HCT116 (cell line): ENCODE data around the gene GALE. TPM values are rescaled to one million over a fixed set of nuclear protein-coding genes. Genes with fewer than 3 reads are reported as not detected.

Experiments
- ATAC-seq: fragments of 200-7000 bp; cut with Tn5 transposase; 2 replicates; pipeline ENCODE4 v1.9.1; 2020; ENCODE audit warnings: mild to moderate bottlenecking, moderate library complexity
- BruUV-seq: library from RNA; stranded (reverse); fragments of 400-500 nt; replicated peaks from 2 replicates; lab custom pipeline; 2021; lab: Mats Ljungman, UMichigan
- CTCF ChIA-PET: fragments of 300-600 bp; sonication (Branson Sonifier 250); formaldehyde crosslinking; loops from one replicate; lab custom pipeline; 2021; ENCODE audit warnings: antibody characterized with exemption; lab: Charles Lee
- POLR2A ChIA-PET: fragments of 300-600, 350-600 bp; sonication (Branson Sonifier 250); formaldehyde crosslinking; loops from one replicate; lab custom pipeline; 2021; ENCODE audit warnings: antibody characterized with exemption; lab: Charles Lee
- RAD21 ChIA-PET, 2 experiments: fragments of 300-600 bp; sonication (Branson Sonifier 250); formaldehyde crosslinking; loops; one replicate each; lab custom pipeline; 2023; ENCODE audit warnings: low total read pairs in 2 of 2; ENCODE audit not compliant: uncharacterized antibody in 2 of 2, unreplicated experiment in 2 of 2, low non-redundant PET in 1 of 2; lab: Charles Lee
- DNase-seq: peaks from one replicate; pipeline ENCODE4 v3.0.0-alpha.2; 2010; ENCODE audit warnings: low read depth, low spot score
- H2AFZ ChIP-seq: fragments of 200-600 bp; shearing (Covaris generic), sonication (generic); 2 replicates; pipeline ENCODE4 v1.6.1; 2017; ENCODE audit warnings: low read depth, mixed run types, mixed read lengths, antibody characterized with exemption, low read length; ENCODE audit not compliant: poor library complexity, severe bottlenecking
- H3K27ac ChIP-seq: 2 replicates; pipeline ENCODE4 v1.5.1; 2012; ENCODE audit warnings: low read depth, low read length
- H3K27me3 ChIP-seq: fragments of 200-600 bp; sonication (generic); 2 replicates; pipeline ENCODE4 v1.6.1; 2016; ENCODE audit warnings: mixed run types, low read length, mixed read lengths; ENCODE audit not compliant: insufficient read depth
- H3K36me3 ChIP-seq, 2 experiments: fragments of 200-500 bp in 1 of 2; fragments of 200-600 bp in 1 of 2; sonication (Bioruptor generic) in 1 of 2; sonication (generic) in 1 of 2; 2 replicates each; pipeline versions ENCODE4 v1.5.1 to v1.6.1; 2014 to 2016; ENCODE audit warnings: low read length in 2 of 2, inconsistent platforms in 1 of 2, mixed read lengths in 1 of 2, mixed run types in 1 of 2; ENCODE audit not compliant: insufficient read depth in 2 of 2, control insufficient read depth in 1 of 2
- H3K4me1 ChIP-seq, 2 experiments: fragments of 200-600 bp in 1 of 2; sonication (generic) in 1 of 2; 2 replicates each; pipeline versions ENCODE4 v1.5.1 to v1.6.1; 2012 to 2017; ENCODE audit warnings: low read length in 2 of 2, inconsistent platforms in 1 of 2, mild to moderate bottlenecking in 1 of 2, mixed read lengths in 1 of 2, mixed run types in 1 of 2, moderate library complexity in 1 of 2; ENCODE audit not compliant: insufficient read depth in 2 of 2, control insufficient read depth in 1 of 2
- H3K4me2 ChIP-seq: fragments of 200-600 bp; sonication (generic); 2 replicates; pipeline ENCODE4 v1.6.1; 2017; ENCODE audit warnings: mixed run types, low read length, mixed read lengths
- H3K4me3 ChIP-seq, 2 experiments: fragments of 200-600 bp in 1 of 2; sonication (generic) in 1 of 2; replicated peaks in 1 of 2; 2 replicates each; pipeline ENCODE4 v1.5.1; 2011 to 2016; ENCODE audit warnings: low read length in 2 of 2, control low read depth in 1 of 2, low read depth in 1 of 2, mild to moderate bottlenecking in 1 of 2, mixed read lengths in 1 of 2, mixed run types in 1 of 2
- H3K79me2 ChIP-seq: fragments of 200-600 bp; sonication (generic); 2 replicates; pipeline ENCODE4 v1.6.1; 2017; ENCODE audit warnings: mild to moderate bottlenecking, mixed run types, low read length, moderate library complexity, mixed read lengths; ENCODE audit not compliant: insufficient read depth
- H3K9ac ChIP-seq: fragments of 200-600 bp; sonication (generic); 2 replicates; pipeline ENCODE4 v1.6.1; 2016; ENCODE audit warnings: low read length, mixed read lengths
- H3K9me2 ChIP-seq: fragments of 200-600 bp; sonication (generic), shearing (Covaris generic); 2 replicates; pipeline ENCODE4 v1.6.1; 2017; ENCODE audit warnings: mixed run types, mild to moderate bottlenecking, moderate library complexity; ENCODE audit not compliant: insufficient read depth
- H3K9me3 ChIP-seq, 2 experiments: fragments of 200-500 bp in 1 of 2; fragments of 200-600 bp in 1 of 2; sonication (Bioruptor generic) in 1 of 2; sonication (generic) in 1 of 2; 2 replicates each; pipeline ENCODE4 v1.6.1; 2014 to 2017; ENCODE audit warnings: low read length in 2 of 2, mixed read lengths in 2 of 2, inconsistent platforms in 1 of 2, low read depth in 1 of 2, mild to moderate bottlenecking in 1 of 2, mixed run types in 1 of 2, moderate library complexity in 1 of 2; ENCODE audit not compliant: control insufficient read depth in 1 of 2, insufficient read depth in 1 of 2
- H4K20me1 ChIP-seq: fragments of 200-600 bp; sonication (generic), shearing (Covaris generic); 2 replicates; pipeline ENCODE4 v1.6.1; 2017; ENCODE audit warnings: mixed run types, mild to moderate bottlenecking, moderate library complexity; ENCODE audit not compliant: insufficient read depth
- EGR1 ChIP-seq: IDR thresholded peaks from 2 replicates; pipeline ENCODE4 v1.6.1; 2012; ENCODE audit warnings: low read depth
- ELF1 ChIP-seq: IDR thresholded peaks from 2 replicates; pipeline ENCODE4 v1.6.1; 2012; ENCODE audit warnings: low read depth, borderline replicate concordance
- JUND ChIP-seq: IDR thresholded peaks from 2 replicates; pipeline ENCODE4 v1.6.1; 2012
- REST ChIP-seq: IDR thresholded peaks from 2 replicates; pipeline ENCODE4 v1.6.1; 2012; ENCODE audit warnings: low read depth
- SIN3A ChIP-seq: IDR thresholded peaks from 2 replicates; pipeline ENCODE4 v1.6.1; 2012; ENCODE audit warnings: low read depth
- SP1 ChIP-seq: IDR thresholded peaks from 2 replicates; pipeline ENCODE4 v1.6.1; 2012; ENCODE audit warnings: low read depth
- ZFX ChIP-seq: fragments of 450-650 bp; IDR thresholded peaks from 2 replicates; pipeline ENCODE4 v1.6.1; 2017
- intact Hi-C: fragments of 100-400 bp; cut with micrococcal nuclease; formaldehyde crosslinking; loops from 2 replicates; pipeline ENCODE4 v1.10.0; 2022
- total RNA-seq: library from RNA; stranded (reverse); gene quantifications from one replicate; pipeline ENCODE4 v1.2.1, GENCODE V29; 2021; ENCODE audit not compliant: unreplicated experiment

Gene GALE
- total RNA-seq, 1 experiment from 2014 or later: 114 TPM

- TF ChIP-seq REST: no peak
Measured at GRCh38 chr1:23800400-23801337, at the start of gene GALE (continued).

GRCh38 chr1:23848673-23849616, 48.4 kb upstream of the GALE start:
- TF ChIP-seq ZFX: no peak
- TF ChIP-seq EGR1: no peak
- no peak for TF ChIP-seq JUND
- TF ChIP-seq SIN3A: no peak
- no peak for TF ChIP-seq ELF1
- TF ChIP-seq SP1: no peak
- TF ChIP-seq, all 23 proteins: peak for 0
- Histone ChIP-seq H3K9me3 (peaks cover 0 to 3% of the 10 kb centered on the region in 2 experiments; a peak in 1 of 4 replicates), H3K4me1 (peaks cover 0 to 7% of the 10 kb centered on the region in 2 experiments; a peak in 2 of 4 replicates), H3K27ac (no peak overlapping the region), H3K27me3 (no peaks in the 10 kb centered on the region), H2AFZ (no peak overlapping the region), H4K20me1 (no peaks in the 10 kb centered on the region), H3K9me2 (no peaks in the 10 kb centered on the region), H3K9ac (no peak overlapping the region), H3K36me3 (peaks cover 8 to 30% of the 10 kb centered on the region in 2 experiments; a peak in 3 of 4 replicates), H3K4me2 (peak overlapping the region; percentile 36; the same call in 1 of the 2 replicates), H3K4me3 (no peak overlapping the region), H3K79me2 (no peaks in the 10 kb centered on the region)
- POLR2A ChIA-PET: interaction anchor here (0.8 kb wide), 1 partner anchor 23 kb away, joined by 5 read pairs; the partner anchor contains the start of gene HMGCL
- intact Hi-C loops: no loop called here
- no TSS peak for BruUV-seq
- ATAC-seq: no peak
- no peak for DNase-seq
- CTCF ChIA-PET: no interaction called here
- RAD21 ChIA-PET: no interaction called here
